ENCODE results near the gene GPR15LG.
A peak's percentile ranks its signal among the peaks of the same experiment; 100 is the strongest.
"Not testable (repeated sequence)": the region's sequence is repeated elsewhere in the genome, so short reads cannot be mapped to it uniquely, and the experiment has no call there.

Gene GPR15LG

DNA sequence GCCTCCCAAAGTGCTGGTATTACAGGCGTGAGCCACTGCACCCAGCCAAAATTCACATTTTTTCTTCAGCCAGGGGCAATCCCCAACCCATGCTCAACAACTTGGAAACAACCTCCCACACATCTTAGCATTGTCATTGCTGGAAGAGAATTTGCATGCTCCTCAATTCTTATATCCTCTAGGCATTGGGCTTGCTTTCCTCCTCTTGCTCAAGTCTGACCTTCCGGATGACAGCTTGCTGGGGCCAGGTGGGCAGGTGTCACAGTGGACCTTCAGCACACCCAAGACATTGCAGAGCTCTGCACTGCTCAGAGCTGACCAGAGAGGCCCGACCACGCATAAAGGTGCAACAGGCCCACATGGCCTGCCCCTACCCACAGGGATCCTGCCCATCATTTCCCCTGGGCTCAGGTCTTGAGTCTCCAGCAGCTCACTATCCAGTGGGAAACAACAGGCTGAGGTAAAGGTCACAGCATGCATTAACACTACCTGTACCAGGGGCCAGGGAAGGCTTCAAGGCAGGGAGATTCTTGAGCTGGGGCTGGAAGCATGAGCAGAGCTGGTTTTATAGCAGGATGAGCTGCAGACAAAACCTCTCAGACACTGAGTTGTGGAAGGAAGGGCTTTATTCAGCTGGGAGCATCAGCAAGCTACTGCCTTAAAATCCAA lies 6.8 kb upstream of the GPR15LG start:
- no peak for DNase-seq

DNA sequence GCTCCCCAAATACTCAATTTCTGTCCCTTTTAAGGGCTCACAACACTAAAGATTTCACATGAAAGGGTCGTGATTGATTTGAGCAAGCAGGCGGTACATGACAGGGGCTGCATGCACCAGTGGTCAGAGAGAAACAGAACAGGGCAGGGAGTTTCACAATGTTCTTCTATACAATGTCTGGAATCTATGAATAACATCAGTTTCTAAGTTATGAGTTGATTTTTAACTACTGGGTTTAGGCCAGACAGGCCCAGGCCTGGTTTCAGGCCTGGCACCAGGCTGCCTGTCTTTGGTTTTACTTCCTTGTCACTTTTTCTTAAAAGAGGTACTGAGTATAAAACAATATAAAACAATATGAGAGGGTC lies 6.3 kb upstream of the GPR15LG start:
- DNase-seq, result not testable (repeated sequence)

DNA sequence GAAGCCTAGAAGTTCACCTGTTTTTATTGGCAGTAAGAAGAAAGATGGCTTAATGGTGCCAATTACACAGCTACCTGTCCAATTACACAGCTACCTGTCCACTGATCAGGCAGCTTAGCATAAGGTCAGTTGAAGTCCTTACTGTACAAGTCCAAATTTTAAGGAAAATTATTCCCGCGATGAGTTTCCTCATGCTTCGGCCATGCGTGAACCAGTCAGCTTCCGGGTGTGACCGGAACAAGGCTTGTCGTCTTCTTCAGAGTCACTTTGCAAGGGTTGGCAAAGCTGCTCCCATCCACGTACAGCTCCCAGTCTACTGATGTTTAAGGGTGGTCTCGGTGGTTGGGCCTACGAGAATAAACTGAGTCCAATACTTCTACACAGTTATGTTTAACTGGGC lies 5.2 kb upstream of the GPR15LG start:
- not testable (repeated sequence) for DNase-seq

DNA sequence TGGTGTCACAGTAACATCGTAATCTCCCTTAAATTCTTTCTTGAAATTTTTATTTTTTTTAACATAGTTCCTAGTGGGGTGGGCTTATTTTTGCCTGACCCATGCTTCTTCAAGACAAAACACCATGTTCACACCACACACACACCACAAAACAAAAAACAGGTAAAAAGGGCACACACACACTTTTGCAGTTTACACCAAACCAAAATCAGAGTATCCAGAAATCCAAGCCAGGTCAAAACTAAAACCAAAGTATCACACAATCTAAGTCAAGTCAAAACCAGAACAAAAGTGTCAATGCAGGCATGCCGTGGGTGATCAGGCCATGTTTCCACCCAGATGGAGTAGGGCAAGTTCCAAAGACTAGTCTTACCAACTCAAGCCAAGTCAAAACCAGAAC lies 2.4 kb upstream of the GPR15LG start:
- not testable (repeated sequence) for DNase-seq

DNA sequence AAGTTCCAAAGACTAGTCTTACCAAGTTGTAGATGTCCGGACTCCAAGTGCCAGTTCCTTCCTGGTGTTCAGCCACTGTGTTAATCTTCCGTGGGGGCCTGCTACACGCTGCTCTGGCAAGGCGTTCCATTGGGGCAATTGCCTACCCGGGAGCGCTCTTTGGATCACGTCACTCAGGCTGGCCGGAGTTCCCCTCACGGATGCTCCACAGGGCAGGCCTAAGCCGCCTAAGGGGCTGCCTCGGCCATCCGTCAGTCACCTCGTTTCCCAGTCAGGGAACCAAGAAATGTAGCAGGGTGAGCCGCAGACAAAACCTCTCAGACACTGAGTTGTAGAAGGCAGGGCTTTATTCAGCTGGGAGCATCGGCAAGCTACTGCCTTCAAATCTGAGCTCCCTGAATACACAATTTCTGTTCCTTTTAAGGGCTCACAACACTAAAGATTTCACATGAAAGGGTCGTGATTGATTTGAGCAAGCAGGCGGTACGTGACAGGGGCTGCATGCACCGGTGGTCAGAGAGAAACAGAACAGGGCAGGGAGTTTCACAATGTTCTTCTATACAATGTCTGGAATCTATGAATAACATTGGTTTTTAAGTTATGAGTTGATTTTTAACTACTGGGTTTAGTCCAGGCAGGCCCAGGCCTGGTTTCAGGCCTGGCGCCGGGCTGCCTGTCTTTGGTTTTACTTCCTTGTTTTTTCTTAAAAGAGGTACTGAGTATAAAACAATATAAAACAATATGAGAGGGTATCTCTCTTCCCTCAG lies 1.7 kb upstream of the GPR15LG start:
- not testable (repeated sequence) for DNase-seq

DNA sequence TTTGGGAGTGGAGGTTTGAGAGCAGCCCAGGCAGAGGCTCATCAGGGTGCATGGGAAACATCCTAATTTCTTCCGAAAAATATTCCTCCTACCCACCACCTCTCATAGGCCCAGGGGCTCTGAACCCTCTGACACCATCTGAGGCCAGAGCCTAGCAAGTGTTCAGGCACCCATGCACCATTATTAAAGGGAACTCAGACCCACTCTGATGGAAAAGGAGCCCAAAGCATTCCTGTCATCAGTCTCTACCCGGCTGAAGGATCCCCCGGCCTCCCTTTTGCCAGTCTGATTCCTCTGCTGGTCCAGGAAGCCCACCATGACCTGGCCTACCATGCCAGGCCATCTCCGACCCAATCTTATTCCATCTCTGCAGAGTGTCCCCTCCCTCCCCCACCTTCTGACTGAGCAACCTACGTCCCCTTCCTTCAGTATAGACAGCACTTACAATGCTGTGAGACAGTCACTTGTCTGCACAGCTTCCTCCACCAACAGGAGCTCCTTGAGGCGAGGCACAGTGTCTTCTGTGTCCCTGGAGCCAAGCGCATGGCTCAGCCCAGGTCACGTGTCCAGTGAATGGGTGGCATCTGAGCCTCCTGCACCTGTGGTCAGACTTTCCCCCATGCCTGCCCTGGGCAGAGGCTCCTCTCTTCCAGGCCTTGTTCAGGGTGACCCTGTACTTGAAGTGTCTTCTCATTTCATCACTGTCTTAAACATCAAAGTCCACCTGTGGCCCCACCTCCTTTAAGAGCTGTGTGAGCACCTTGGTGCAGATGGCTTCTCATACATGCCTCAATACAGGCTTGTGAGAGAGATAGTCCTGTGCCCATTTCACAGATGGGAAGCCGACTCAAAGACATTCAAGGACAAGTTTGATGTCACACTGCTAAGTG lies 889 bp upstream of the GPR15LG start:
- DNase-seq, result no peak

DNA sequence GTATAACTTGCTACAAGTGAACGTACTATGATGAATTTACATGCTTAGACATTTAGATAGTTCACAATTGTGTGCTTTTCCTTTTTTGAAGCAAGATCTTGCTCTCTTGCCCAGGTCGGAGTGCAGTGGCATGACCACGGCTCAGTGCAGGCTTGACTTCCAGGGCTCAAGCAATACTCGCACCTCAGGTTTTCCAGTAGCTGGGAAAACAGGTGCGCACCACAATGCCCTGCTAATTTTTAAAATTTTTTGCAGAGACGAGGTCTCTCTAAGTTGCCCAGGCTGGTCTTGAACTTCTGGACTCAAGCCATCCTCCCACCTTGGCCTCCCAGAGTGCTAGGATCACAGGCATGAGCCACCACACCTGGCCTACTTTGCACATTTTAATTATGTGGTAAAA lies 1.8 kb downstream of the GPR15LG start:
- DNase-seq, result no peak

DNA sequence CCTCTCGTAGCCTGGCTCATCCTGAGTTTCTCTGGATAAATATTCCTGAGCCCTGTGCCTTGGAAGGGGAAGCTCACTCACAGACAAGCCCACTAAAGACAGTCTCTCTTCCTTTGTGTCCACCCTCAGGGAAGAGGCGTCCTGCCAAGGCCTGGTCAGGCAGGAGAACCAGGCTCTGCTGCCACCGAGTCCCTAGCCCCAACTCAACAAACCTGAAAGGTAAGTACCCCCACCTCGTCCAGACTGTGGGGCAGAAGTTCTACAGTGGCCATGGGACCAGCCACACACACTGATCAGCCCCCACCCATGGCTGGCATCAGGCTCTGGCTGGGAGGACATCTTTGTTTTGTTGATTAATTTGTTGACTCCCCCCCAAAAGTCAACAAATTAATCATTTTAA lies 2.8 kb downstream of the GPR15LG start:
- no peak for DNase-seq

DNA sequence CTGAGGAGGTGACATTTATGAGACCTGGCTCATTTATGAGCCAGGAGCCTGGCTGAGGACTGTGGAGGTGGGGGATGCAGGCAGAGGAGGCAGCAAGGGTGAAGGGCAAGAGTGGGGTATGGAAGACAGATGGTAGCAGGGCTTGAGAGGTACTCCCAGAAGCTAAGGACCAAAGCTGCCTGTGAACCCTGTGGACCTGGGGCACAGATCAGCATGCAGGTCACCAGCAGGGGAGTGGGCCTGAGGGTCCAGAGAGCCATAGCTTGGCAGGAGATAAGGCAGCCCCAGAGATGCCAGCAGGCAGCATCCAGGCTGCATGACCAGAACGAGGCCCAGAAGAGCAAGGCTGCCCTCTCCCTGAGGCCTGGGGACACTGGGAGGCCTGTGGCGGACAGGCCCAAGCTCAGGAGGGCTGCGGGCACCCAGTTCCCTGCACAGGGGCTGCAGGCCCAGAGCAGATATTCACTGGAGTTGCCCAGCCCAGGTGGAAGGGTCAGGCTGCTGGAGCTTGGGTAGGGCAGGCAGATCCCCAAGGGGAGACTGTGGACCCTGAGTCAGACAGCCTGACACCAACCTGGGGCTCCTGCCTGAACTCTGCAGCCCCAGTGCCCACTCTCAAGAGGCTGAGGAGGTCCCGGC lies 3.4 kb downstream of the GPR15LG start:
- no peak for DNase-seq

DNA sequence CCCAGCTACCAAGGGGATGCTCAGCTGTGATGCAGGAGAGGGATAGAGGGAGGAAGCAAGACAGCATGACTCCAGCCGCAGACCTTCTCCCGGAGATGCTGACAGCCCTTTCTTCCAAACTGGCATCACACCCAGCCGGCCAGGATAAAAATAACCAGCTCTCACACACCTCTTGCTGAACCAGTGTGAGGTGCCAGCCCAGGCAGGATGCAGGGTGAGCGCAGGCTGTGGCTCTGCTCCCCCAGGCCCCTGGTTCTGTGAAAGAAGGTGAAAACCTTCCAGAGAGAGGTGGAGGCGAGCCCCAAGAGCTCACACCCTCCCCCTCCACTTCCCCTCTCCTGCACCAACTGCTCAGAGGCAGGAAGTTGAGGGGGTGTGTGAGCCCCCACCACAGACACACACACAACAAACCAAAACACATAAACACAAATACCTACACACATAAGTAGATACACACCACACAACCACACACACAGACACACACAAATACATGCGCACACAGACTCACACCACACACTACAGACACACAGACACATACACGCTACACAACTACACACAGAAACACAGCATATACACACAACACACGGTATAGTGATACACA lies 4.0 kb downstream of the GPR15LG start:
- DNase-seq, result peak in 1 of 2 experiments; percentile 15

DNA sequence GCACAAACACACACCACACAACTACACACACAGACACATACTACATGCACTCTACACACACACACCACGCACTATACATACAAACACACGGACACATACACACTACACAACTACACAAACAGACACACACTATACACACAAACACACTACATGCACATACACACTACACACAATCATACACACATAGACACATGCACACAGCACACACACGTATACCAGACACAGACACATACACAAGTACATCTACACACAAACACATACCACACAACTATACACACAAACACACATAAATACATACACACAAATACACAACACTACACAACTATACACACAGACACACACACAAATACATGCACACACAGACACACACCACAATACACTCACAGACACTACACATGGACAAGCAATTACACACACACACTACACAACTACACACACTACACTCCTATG lies 4.6 kb downstream of the GPR15LG start:
- DNase-seq, result no peak

DNA sequence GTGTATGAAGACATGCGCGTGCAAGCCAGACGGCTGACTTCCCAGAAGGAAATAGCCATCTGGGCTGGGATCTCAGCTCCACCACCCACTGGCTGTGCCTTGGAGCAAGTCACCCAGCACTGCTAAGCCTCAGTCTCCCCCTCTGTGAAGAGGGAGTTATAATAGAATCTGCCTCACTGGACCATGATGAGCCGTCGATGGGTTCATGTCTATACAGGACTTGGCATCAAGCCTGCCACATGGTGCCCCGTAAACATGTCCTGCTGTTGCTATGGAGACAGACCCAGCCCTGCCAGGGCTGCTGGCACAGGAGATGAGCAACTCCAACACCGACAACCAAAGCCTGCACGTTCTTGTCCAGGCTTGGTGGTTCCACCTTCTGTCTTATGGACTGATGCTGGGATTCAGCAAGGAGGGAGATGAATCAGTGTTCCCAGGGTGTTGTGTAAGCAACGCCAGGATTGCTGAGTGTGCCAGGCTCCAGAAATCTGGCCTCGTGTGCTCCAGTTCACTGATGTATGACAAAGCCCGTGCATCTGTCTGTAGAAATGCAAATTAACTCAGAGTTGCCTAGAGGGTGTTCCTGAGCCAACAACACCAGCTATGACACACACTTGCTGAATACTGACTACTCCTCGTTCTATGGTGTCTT lies 5.6 kb downstream of the GPR15LG start:
- no peak for DNase-seq

DNA sequence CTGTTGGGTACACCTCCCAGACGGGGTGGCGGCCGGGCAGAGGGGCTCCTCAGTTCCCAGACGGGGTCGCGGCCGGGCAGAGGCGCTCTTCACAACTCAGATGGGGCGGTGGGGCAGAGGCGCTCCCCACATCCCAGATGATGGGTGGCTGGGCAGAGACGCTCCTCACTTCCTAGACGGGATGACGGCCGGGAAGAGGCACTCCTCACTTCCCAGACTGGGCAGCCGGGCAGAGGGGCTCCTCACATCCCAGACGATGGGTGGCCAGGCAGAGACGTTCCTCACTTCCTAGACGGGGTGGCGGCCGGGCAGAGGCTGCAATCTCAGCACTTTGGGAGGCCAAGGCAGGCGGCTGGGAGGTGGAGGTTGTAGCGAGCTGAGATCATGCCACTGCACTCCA lies 6.8 kb downstream of the GPR15LG start:
- not testable (repeated sequence) for DNase-seq

DNA sequence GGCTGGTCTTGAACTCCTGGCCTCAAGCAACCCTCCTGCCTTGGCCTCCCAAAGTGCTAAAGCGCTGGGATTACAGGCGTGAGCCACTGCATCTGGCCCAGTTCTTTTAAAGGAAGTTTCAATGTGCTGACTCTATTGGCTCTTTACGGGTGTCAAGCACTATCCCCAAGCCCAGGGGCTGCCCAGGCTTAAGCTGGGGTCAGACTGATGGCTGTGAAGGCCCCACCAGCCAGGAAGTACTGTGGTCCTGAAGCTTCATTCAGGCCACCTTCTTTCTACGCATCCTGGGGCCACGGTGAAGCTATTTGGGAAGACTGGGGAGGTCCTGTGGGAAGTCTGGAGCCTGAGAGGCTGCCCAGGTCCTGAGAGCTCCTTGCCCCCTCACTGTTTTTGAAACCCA lies 8.0 kb downstream of the GPR15LG start:
- DNase-seq, result no peak

DNA sequence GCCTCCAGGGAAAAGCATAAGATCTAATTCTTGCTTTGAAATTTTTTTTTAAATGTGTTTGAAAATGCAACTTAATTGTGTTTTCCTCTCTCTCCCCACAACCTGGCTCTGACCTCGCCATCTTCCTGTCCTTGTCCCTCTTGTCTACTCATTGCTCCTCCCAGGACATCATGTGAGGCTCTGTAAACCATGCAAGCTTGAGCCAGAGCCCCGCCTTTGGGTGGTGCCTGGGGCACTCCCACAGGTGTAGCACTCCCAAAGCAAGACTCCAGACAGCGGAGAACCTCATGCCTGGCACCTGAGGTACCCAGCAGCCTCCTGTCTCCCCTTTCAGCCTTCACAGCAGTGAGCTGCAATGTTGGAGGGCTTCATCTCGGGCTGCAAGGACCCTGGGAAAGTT lies 10.9 kb downstream of the GPR15LG start:
- no peak for DNase-seq

DNA sequence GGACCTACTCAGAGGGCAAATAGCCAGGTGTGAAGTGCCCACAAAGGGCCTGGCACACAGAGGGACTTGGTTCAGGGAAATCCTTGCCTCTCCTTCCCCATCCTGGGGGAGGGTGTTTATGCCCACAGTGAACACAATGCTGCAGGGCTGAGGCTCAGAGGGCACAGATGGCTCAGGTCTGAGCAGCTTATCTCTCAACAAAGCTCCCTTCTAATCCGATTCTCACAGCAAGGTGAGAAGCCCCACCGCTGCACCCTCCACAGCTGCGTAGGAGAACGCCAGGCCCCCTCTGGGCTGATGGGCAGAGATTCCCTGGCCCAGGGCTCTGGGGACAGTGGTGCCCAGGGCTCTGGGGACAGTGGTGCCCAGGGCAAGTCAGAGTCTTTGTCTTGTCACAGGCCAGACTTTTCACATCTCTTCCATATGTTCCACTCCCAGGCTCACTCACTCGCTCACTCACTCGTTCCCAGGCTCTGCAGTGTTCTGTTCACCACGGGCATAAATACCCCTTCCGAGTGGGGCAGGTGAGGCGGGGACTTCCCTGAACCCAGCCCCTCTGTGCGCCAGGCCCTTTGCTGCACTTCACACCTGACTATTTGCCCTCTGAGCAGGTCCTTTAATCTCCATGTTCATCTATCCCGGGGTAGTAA lies 12.1 kb downstream of the GPR15LG start:
- no peak for DNase-seq

DNA sequence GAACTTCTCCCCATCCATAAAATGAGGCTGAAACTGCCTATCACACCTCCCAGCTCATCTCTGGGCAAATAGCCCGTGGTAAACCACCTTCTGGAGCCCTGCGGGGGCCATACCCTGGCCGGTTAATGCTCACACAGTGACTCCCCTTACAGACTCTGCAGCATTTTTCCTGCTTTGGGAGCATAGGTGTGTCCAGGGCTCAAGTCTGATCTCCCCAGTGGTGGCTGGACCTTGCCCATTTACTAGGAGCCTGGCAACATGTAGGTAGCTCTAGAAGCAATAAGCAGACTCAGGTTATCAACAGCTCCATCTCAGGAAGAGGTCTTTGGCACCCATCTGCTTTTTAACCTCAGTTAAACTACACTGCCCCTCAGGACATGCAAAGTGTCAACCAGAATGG lies 15.2 kb downstream of the GPR15LG start:
- DNase-seq, result no peak

DNA sequence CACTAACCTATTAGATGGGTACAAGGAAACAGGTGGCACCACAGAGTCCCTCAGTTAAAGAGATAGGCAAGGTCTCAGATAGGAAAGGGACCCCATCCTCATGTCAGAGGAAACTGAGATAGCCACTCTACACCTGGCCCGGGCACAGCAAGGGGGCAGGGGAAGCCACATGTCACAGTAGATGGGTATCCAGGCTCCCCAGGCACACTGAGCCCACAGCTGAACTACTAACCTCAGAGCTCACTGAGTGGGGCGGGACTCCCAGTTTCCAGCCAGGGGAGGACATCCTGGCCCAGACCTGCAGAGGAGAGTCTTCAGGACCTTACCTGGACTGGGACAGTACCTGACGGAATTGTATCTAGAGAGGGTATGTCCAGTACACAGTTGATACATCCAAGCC lies 17.0 kb downstream of the GPR15LG start:
- DNase-seq, result no peak

DNA sequence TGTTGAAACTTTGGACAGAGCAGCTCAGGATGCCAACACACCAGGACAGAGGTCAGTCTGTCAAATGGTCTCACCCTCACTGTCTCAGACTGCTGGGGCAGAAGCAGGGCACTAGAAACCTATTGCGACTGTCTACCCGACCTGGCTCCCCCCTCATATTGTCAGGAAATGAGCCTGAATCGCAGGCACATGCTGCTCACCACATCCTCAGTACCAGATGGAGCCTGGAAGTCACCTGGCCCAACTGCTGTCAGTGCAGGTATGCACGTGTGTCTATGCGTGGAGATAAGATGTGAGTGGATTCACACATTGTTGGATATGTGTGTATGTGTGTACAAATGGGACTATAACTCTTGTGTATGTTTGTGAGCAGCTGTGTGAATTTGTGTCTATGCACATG lies 17.5 kb downstream of the GPR15LG start:
- no peak for DNase-seq

DNA sequence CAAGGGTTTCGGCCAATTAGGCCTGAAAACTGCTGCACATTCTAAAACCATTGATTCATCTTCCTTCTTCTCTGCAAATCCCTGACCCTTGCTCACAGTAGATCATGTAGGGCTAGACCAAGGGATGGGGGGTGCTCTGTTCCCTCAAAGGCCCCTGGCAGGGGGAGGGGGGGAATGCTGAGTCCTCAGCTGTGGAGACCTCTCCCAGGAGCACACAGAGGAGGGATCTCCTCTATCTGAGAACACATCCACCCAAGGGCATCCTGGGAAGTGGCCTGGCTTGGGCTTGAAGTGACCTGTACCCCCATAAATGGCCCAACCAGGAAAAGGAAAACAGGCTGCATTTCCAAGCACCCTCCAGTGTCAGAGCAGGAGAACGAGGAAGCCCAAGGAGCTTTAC lies 19.7 kb downstream of the GPR15LG start:
- DNase-seq, result no peak

DNA sequence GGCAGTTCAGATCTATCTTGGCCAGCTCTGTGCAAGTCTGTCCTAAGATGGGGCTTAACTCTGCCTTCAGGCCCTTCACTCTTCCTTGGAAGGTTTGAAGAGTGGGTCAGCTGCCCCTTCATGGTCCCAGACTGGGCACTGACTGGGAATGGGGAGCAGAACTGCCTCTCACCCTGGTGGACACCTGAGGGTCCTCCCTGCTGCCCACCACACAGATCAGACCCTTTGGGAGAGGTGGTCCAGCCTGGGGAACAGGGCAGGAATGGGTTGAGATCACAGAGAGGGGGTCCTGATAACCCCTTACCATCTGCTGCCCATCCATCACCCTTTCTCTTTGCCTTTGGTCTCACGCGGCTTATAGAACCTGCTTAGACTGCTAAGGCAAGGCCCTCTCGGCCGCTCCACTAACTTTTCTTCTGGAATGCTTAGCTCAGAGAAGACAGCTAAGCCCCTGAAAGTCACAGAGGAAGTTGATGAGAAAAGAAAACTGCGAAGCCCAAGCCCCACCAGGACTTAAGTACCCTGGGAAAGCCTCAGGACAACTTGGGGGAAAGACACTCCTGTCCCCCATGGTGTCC lies 20.3 kb downstream of the GPR15LG start:
- DNase-seq, result no peak

Data from stimulated activated CD4-positive, alpha-beta T cell treated with anti-CD3 and anti-CD28 coated beads, Interleukin-4, amount 100 ng/mL, for 4 hours (primary cell).